GM21515 (cell line): ENCODE measurements around the gene SNX9.

Experiments
- ATAC-seq: cut with Tn5 transposase; IDR thresholded peaks from one replicate; pipeline ENCODE4 v1.9.1; 2021; ENCODE audit not compliant: unreplicated experiment

SNX9 gene

DNA sequence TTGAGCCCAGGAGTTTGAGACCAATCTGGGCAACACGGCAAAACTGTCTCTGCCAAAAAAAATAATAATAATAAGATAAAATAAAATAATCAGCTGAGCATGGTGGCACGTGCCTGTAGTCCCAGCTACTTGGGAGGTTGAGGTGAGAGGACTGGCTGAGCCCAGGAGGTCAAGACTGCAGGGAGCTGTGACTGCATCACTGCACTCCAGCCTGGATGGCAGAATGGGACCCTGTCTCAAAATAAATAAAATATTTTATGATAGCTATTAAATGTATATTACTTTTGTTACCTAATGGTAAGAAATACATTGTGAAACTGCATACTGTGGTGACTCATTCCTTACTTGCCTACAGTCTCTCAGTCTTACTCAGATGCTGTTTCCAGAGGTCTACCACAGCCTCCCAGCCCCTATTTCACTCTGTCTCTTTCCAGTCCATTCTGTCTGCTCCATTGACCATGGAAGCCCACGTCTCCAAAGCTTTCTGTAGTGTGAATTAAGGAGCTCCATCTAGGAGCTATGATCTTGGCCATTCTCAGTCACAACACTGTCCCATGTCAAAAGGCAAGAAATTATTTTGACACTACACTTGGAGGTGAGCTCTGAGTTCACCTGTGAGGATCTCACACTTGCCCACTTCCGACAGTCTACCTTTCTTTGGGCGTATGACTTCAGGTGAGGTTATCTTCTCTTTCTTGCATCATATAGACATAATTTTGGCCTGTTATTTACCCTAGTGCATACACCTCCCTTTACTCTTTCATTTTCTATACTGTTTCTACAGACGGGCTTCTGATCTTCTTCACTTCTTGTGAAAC is 22.4 kb upstream of the SNX9 start:
- ATAC-seq: peak; percentile 93

DNA sequence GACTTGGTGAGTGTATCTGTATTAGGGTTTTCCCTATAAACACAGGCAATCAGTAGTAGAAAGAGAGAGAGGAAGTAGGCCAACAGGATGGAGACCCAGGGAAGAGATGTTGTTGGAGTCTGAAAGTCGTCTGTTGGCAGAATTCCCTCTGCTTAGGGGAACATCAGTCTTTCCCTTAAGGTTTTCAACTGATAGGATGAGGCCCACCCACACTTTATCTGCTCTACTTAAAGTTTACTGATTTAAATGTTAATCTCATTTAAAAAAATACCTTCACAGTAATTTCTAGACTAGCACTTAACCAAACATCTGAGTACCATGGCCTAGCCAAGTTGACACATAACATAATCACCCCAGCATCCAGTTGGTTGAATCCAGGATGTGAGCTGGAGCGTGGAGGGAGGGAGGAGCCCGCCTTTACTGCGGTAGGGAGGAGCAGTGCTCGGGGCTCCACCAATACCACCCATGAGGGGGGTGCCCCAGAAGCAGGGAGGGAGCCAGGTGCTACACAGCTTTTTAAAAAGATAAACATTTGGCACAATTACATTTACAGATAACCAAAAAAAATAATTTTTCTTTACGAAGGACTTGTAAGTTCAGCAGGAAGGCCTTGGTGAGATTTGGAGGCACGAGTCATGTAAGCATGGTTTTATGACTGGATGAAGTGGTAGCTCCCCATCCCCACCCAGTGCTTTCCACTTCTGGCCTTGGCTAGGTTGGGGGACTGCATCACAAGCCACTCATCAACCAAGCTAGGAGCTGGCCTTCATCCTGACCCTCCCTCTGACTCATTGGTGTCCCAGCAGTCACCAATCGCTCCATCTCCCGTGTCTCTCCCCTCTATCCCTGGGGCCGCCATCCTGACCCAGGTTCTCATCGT is 18.4 kb upstream of the SNX9 start:
- ATAC-seq: no peak

DNA sequence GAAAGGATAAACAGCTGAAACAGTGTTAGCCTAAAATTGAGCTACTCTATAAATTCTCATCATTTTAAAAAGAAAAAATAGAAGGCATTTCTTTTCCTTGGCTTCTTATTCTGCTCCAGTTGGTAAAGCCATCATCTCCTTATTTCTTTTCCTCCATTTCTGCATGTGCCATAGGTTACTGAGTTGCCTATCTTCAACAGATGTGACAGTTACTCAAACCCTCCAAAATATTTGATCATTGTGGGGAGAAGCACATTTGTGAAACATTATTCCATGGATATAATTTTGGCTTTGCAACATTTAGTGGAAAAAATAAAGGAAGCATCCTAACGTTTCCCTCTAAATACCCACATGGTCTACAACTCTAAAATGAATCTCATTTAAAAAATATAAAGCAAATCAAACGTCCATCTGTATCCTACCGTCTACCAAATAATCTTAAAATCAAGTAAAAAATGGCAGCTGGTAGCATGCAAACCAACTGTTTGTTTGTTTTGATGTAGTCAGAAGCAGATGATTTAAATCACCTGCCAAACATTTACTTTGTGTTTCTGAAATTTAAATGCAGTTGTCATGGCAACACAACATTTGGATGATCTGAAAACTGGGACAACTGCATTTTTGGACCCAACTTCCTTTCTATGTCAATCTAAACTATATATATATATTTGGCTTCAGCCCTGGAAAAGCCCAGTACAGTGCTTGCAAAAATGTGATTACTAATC is 16.8 kb upstream of the SNX9 start:
- ATAC-seq: no peak

DNA sequence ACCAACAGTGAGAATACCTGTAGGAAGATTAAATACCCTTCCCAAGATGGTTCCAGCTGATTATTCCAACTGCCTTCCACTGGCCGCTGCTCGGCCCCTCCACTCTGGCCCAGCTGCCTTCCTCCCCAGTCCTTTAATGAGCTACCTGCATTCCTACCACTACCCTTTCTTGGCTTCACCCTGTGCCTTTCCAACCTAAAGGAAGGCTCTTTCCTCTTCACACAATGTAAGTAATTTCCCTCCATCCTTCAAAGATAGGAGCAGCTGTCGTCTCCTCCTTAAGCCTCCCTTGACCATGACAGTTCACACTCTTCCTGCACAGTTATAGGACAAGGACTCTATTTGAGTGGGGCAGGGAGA is 16.2 kb upstream of the SNX9 start:
- ATAC-seq: no peak

DNA sequence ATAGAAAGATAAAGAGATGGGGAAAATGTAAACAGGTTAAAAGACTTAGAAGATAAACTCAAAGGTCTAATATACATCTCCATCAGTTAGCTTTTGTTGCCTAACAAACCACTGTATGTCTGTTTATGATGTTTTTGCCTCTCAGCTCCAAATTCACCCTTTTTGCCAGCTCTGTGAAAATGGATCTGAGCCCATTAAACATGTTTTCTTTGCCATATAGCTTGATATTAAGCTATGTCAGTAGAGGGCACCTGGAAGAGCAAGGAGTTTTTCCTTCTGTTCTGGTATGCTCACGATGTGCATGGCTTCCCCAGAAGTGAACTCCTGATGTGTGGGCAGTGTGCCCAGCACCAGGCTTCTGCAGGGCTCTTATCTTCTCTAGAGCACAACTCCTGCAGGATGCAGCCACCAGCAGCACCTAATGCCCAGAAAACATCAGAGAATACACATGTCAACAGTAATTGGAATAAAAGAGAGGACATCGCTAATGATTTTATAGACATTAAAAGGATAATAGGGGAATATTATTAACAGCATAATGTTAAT is 14.6 kb upstream of the SNX9 start:
- no peak for ATAC-seq

DNA sequence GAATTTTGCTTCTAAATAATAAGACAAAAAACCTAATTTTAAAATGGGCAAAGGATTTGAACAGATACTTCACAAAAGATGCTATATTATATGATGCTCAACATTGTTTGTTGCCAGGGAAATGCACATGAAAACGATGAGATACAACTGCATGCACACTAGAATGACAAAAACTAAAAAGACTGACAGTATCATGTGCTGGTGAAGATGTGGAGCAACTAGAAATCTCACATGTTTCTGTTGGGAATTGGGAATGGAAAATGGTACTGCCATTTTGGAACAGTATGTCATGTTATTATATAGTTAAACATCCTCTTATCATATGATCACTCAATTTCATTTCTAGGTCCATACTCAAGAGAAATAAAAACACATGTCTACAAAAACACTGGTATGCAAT is 13.4 kb upstream of the SNX9 start:
- no peak for ATAC-seq

DNA sequence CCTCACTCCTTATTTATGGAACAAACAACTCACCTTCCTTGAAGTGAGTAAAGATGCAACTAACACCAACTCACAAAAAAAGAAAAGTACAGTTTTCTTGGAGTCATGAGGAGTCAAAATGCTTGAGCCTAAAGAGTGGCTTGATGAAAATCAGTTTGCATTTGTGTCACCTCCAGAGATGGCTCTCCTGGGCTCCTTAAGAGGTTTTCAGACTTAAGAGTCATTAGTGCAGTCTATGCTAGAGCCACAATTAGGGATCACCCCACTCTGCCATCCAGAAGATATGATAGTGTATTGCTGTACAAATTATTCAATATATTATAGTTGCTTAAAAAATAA is 11.9 kb upstream of the SNX9 start:
- ATAC-seq: no peak

DNA sequence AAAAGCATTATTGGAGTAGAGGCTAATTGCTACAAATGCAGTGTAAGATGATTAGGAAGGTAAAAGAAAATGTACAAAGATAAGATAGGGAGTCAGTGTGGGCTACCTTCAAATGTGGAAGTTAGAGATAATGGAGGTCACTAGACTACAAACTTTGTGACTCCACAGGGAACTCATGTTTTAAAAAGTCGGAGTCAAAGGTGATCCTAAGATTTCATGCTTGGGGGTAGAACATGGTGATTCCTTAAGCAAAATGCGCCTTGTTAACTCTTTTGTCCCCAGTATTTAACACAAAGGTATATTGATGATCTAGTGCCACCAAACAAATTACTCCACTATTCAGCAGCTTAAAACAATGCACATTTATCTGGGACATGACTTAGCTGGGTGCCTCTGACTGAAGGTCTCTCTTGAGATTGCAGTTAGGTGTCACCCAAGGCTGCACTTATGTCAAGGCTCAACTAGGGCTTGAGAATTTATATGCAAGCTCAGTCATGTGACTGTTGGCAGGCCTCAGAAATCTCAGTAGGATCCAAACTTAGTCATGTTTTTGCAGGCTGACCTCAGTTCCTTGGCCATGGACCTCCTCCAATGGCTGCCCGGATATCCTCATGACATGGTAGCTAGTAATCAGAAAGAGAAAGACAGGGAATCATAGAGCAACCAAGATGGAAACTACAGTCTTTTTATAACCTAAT is 11.4 kb upstream of the SNX9 start:
- no peak for ATAC-seq

DNA sequence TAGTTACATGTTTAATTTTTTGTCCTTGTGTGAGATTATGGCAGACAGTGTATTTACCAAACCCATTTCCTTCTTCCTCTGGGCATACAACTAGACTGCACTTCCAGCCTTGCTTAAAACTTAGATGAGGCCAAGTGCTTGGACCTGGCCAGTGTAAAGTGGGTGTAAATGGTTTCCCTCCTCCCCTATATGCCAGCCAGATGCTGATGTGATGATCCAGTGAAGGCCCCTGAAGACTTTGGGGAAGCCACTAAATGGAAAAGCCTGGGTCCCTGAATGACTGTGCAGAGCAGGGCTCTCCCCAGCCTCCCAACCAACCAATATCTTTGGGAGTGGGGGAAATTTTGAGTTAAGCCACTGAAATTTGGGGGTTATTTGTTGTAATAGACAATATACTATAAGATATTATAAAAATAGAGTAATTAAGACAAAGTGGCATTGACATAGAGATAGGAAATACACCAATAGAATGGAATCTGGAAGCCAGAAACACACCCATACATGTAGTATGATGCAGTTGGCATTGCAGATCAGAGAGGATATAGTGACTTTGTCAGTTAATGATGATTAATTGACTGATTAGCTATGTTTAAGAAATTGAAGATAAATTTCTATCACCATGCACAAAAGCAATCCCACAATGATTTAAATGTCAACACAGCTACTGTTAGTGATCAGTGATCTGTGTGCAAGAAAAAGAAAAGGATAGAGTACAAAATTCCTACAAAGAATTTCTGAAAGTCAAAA is 10.4 kb upstream of the SNX9 start:
- no peak for ATAC-seq

DNA sequence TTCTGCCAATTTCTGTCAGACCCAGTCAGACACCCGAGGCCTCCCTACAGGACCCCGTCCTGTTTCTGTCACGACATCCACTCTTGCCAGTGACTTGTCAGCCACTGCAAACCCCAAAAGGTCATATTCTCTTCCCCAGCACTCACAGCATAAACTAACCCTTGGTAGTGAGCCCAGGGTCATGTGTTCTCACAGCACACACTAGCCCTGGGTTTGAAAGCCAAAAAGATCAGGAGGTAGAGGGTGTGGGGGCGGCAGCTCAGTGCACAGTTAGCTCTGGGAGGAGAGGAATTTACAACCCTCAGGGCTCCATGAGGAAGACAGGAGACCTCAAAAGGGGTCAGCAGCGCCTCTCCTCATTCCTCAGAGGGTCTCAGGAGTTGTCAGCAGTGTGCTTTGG is 9.9 kb upstream of the SNX9 start:
- ATAC-seq: no peak

DNA sequence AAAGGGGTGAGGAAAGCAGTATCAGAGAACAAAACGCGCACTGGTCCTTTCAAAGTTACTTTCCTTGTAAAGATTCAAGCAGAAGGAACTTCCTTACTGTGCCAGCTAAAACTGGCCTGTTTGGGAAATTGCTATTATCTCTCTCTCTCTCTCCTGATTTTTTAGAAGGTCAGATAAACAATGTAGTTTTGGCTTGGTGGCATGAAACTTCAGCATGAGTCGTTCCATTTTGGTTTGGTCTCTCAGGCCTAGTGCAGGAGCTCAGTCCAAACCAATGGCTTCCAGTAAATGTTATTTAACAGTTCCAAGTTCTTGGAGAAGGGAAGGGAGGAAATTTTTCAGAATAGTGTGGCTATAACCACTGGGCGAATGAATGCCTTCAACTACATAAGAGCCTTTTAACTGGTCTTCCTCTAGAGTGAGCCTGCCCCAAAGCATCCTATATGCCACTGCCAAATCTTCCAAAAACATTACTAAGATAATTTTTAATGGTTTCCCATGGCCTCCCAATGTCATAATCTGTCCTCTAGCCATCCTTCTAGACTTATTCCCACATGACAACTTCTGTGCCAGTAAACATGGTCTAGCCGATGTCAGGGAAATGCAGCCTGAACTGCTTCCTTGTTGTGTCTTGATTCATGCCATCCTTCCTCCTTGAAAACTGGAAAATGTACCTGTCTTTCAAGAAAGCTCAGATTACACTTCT is 9.1 kb upstream of the SNX9 start:
- ATAC-seq: no peak

DNA sequence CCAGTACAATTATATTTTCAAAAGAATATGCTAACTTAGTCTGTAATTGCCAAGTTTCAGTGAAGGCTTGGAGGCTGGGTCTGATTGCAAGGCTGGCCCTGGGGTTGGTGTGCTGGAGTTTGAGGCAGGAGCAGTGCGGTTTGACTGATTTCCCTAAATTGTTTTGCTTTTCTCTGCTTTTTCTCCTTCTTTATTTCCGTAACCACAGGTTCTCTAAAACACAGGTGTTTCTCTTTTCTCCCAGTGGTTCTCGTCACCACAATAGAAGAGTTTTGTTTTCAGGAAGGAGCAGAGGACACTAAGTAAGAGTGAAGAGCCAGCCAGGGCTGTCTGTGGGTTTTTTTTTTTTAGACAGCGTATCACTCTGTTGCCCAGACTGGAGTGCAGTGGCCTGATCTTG is 8.2 kb upstream of the SNX9 start:
- no peak for ATAC-seq

DNA sequence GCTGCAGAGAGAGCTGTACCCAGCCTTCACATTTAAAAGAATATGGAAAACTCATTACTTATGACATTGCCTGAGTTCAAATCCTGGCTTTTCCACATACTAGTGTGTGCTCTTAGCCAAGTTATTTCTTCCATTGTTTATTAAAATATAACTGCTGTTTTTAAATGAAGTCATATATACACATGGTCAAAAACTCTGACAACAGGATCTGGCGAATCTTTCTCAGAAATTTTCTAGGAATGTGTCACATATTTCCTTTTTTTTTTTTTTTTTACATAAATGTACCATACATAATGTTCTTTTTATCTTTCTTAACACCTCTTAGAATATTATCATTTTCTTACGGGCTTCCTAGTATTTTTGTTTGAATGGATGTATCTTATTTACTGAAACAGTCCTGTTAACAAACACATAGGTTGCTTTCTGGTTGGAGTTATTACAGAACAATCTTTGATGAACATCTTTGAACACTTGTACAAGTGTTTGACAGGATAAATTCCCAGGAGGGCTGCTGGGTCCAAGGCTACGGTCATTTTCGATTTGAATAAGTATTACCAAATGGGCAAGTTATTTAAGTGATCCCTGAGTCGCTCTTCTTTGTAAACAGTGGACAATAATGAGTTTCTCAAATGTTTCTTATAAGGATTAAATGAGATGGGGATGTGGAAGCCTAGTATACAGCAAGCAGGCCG is 1.6 kb upstream of the SNX9 start:
- no peak for ATAC-seq

DNA sequence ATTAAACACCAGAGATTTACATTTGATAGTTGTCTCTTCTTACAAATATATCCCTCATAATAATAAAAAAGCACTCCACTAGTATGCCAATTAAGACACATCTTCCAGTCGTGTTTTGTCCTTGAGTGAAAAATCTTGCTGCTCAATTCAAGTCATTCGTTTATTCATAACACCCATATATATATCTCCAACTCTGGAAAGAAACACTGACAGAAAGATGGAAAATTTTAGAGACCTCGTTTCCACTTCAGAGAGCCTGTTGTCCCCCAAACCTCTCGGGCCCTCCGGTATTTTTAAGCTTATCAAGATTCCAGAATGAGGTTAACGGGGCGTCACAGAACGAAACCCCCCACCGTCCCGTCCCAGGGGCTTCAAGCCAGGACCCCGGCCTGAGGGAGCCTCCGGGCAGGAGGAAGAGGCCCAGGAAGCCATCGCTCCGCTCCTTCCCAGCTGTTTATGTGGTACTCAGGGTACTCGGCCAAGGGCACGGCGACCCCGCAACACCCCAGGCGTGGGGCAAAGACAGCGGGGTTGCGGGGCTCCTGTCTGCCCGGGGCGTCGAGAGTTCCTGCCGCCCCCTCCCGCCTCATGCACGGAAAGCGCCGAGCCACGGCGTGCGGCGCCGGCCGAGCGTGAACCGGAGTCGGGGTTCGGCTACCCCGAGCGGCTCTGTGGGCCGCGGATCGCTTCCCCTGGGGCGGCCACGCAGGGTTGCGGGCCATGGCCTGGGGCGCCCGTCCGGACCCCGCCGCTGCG is 623 bp upstream of the SNX9 start:
- peak; percentile 19 for ATAC-seq

DNA sequence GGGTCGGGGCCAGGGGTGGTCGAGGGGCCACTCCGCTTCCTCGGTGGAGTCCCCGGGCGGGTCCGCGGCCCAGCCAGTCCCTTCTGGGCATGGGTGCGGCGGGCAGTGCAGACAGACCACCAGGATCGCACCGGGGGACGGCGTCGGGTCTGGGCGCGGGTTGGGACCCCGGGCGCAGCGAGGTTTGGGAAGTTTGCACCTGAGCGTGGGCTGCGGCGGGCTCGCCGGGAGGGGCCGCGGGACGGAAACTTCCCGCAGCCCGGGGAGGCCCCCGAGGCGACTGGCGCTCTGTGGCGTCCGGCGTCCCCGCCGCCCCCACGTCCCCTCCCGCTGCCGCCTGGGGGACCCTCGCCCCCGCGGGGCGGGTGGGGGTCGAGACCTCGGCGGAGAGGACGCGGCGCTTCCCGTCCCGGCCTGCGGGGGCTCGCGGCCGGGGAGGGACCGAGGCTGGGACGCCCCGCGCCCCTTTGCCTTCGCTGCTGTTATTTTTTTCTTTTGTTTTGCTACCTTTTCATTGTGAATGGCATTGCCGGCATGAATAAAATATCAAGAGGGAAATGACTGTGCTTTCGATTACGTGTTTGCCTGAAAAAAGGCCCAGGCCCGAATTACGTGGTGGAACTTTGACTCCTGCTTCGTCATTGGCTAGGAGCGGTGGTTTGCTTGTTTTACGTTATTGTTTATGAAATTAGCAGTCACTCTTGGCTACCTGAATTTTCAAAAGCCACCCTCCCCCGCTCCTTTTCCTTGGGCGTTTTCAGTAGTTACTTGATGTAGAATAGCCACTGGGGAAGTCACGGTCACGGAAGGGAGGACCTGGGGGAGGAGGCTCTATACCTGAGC is 703 bp downstream of the SNX9 start:
- peak; percentile 48 for ATAC-seq

DNA sequence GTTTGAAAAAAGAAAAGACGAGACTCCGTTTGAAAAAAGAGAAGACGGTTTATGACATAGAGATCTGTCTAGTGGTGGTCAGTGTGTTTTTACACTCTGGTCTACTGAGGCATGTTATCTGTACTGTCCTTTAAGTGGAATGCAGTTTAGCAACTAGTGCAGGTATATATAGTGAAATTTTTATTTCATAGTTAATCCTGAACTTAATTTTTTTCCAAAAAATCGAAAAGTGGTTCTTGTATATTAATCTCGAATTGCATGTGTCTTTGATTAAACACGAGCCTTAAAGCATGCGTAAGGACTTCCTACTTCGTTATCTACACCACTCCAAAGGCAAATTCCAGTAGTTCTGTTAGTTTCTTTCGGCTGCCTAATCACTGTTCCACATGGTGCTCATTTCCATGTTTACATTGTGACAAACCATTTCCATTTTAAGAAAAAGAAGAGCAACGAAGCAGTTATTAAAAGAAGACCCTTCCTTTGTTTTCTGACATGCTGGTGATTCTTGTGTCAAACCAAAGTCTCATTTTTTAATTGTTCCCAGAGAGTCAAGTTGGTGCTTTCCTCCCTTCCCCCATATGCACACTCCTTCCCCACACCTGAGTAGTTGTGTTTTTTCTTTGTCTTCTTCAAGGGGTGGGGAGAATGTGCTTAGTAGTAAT is 2.3 kb downstream of the SNX9 start:
- ATAC-seq: no peak
